Stimulated activated CD4-positive, alpha-beta T cell treated with anti-CD3 and anti-CD28 coated beads, Interleukin-12 subunit alpha, Interleukin-12 subunit beta, amount 100 ng/mL, for 48 hours (primary cell): ENCODE measurements around the gene LTA4H.
A peak's percentile ranks its signal among the peaks of the same experiment; 100 is the strongest.

Source experiments
- DNase-seq, 3 donors: peaks; one replicate each; pipeline ENCODE4 v3.0.0-alpha.2; 2020; ENCODE audit warnings: low read depth in 2 of 3, low spot score in 1 of 3

LTA4H gene

GRCh38 chr12:96034621-96035282, 635 bp downstream of the LTA4H start:
- DNase-seq: no peak

- no peak for DNase-seq
Measured at GRCh38 chr12:96033549-96034389, 1.6 kb downstream of the LTA4H start.

- DNase-seq: no peak
Measured at GRCh38 chr12:96029826-96030225, 5.6 kb downstream of the LTA4H start.

GRCh38 chr12:96028538-96028937, 6.8 kb downstream of the LTA4H start:
- no peak for DNase-seq

GRCh38 chr12:96026331-96026730, 9.1 kb downstream of the LTA4H start:
- no peak for DNase-seq

GRCh38 chr12:96025518-96025917, 9.9 kb downstream of the LTA4H start:
- no peak for DNase-seq

- DNase-seq: no peak
Measured at GRCh38 chr12:96020314-96021003, 14.9 kb downstream of the LTA4H start.

GRCh38 chr12:96015672-96016071, 19.7 kb downstream of the LTA4H start:
- no peak for DNase-seq

GRCh38 chr12:96014943-96015599, 20.3 kb downstream of the LTA4H start:
- no peak for DNase-seq

- DNase-seq: no peak
Measured at GRCh38 chr12:96007729-96008128, 27.7 kb downstream of the LTA4H start.

GRCh38 chr12:96006727-96007126, 28.7 kb downstream of the LTA4H start:
- DNase-seq: no peak

GRCh38 chr12:96000858-96001257, 34.5 kb downstream of the LTA4H start:
- no peak for DNase-seq

GRCh38 chr12:95999484-95999883, 35.9 kb downstream of the LTA4H start:
- DNase-seq: no peak

- peak; percentile 7 to 35 (median 15) for DNase-seq
Measured at GRCh38 chr12:95998611-95999286, 36.6 kb downstream of the LTA4H start.

- DNase-seq: no peak
Measured at GRCh38 chr12:95997911-95998510, 37.4 kb downstream of the LTA4H start.

GRCh38 chr12:95997276-95997675, 38.1 kb downstream of the LTA4H start:
- no peak for DNase-seq

- no peak for DNase-seq
Measured at GRCh38 chr12:95996034-95996658, 39.2 kb downstream of the LTA4H start, which contains the start of gene HAL. Gene HAL (minus strand): TSS chr12:95996344. CDS start chr12:95995910, 434 bp downstream.

GRCh38 chr12:95995238-95996031, 40.0 kb downstream of the LTA4H start:
- no peak for DNase-seq

GRCh38 chr12:95994476-95994875, 40.9 kb downstream of the LTA4H start:
- DNase-seq: no peak
